Testis (tissue), 3 donors: ENCODE data around the gene PAQR8. TPM values are rescaled to one million over a fixed set of nuclear protein-coding genes. Genes with fewer than 3 reads are reported as not detected.
"Not testable (repeated sequence)": the region's sequence is repeated elsewhere in the genome, so short reads cannot be mapped to it uniquely, and the experiment has no call there.

Experiments used
- DNase-seq: peaks from one replicate; pipeline ENCODE4 v3.0.0-alpha.2; 2019
- H3K27ac ChIP-seq, 2 donors: fragments of 200-600 bp; sonication (generic); one replicate each; pipeline ENCODE4 v1.5.1; 2019
- H3K27me3 ChIP-seq: fragments of 200-600 bp; sonication (generic); one replicate; pipeline ENCODE4 v1.5.1; 2019
- H3K36me3 ChIP-seq: fragments of 200-600 bp; sonication (generic); one replicate; pipeline ENCODE4 v1.5.1; 2017; ENCODE audit warnings: low read depth; ENCODE audit errors: missing control alignments
- H3K4me1 ChIP-seq: fragments of 200-600 bp; sonication (generic); one replicate; pipeline ENCODE4 v1.5.1; 2019
- H3K4me3 ChIP-seq, 2 donors: fragments of 200-600 bp; sonication (generic); one replicate each; pipeline ENCODE4 v1.5.1; 2017 to 2019
- H3K9me3 ChIP-seq: fragments of 200-600 bp; sonication (generic); one replicate; pipeline ENCODE4 v1.5.1; 2017
- POLR2A ChIP-seq: fragments of 450-650 bp; IDR thresholded peaks from one replicate; pipeline ENCODE4 v1.6.1; 2017; ENCODE audit warnings: antibody characterized with exemption, mild to moderate bottlenecking, moderate library complexity
- WGBS, 2 donors: methylation state at CpG; one replicate each; pipeline ENCODE4 v1.1.5; 2018; 5-methylcytosine and 5-hydroxymethylcytosine counted together
- intact Hi-C: fragments of 100-400 bp; cut with DNase I; formaldehyde crosslinking; loops from one replicate; pipeline ENCODE4 v1.15.1; 2023; ENCODE audit warnings: low total_unique reads
- polyA plus RNA-seq: library from polyadenylated mRNA; stranded (reverse); fragments of 350-450 nt; fragmentation: Illumina TruSeq; extraction: RNeasy Lipid Tissue Mini Kit (QIAGEN cat#74804); gene quantifications from one replicate; pipeline ENCODE4 v1.2.3, GENCODE V29; 2014; ENCODE audit warnings: low read depth, low replicate concordance; ENCODE audit not compliant: insufficient read depth
- total RNA-seq, 2 donors: library from RNA; depleted of rRNA; stranded (reverse); fragments of >200 nt; gene quantifications; one replicate each; pipeline ENCODE4 v1.2.3, GENCODE V29; 2016
- TF ChIP-seq, protein P1 (sequence below), 3 experiments: fragments of 450-650 bp in 2 of 3; fragments of 200-600 bp in 1 of 3; sonication (generic) in 1 of 3; IDR thresholded peaks; one replicate each; pipeline ENCODE4 v1.5.1; 2016 to 2019; ENCODE audit warnings: antibody characterized with exemption in 3 of 3, mild to moderate bottlenecking in 2 of 3, moderate library complexity in 1 of 3

PAQR8 gene
- total and polyA plus RNA-seq, 3 donors from 2014 or later = 8.3 to 11.0 (median 9.0) TPM

DNA sequence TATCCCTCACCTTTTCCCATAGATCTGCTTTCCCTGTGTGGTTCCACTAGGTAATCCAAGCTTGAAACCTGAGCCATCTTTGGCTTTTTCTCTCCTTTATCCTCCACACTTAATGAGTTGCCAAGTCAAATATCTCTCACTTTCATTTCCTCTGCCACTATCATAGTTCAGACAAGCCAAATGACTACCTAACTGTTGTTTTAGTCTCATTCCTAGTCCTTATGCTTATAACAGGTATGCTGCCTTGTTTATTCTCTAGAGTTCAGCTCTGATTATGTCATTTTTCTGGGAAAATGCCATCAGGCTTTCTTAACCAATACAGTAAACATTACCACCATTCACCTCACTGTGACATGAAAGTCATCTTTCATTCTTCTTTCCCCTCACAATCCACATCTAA lies 64.7 kb downstream of the PAQR8 start:
- DNase-seq = no peak
- Histone ChIP-seq H3K27me3 (no peaks in the 10 kb centered on the region), H3K9me3 (no peaks in the 10 kb centered on the region), H3K4me1 (no peaks in the 10 kb centered on the region), H3K4me3 (no peak overlapping the region), H3K27ac (no peak overlapping the region), H3K36me3 (no peaks in the 10 kb centered on the region)
- no peak for TF ChIP-seq POLR2A
- TF ChIP-seq, protein P1, sequence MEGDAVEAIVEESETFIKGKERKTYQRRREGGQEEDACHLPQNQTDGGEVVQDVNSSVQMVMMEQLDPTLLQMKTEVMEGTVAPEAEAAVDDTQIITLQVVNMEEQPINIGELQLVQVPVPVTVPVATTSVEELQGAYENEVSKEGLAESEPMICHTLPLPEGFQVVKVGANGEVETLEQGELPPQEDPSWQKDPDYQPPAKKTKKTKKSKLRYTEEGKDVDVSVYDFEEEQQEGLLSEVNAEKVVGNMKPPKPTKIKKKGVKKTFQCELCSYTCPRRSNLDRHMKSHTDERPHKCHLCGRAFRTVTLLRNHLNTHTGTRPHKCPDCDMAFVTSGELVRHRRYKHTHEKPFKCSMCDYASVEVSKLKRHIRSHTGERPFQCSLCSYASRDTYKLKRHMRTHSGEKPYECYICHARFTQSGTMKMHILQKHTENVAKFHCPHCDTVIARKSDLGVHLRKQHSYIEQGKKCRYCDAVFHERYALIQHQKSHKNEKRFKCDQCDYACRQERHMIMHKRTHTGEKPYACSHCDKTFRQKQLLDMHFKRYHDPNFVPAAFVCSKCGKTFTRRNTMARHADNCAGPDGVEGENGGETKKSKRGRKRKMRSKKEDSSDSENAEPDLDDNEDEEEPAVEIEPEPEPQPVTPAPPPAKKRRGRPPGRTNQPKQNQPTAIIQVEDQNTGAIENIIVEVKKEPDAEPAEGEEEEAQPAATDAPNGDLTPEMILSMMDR (IDR thresholded peaks at IDR 0.05) = no peak
- intact Hi-C loops = loop anchor here (10.0 kb wide), 1 partner anchor 148 kb away; the partner anchor contains the start of gene TRAM2

DNA sequence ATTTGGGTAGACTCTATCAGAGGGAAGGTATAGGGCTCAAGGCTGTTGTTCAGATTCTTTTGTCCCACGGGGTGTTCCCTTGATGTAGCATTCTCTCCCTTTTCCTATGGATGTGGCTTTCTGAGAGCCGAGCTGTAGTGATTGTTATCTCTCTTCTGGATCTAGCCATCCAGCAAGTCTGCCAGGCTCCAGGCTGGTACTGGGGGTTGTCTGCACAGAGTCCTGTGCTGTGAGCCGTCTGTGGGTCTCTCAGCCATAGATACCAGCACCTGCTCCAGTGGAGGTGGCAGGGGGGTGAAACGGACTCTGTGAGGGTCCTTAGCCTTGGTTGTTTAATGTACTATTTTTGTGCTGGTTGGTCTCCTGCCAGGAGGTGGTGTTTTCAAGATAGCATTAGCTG lies 71.3 kb downstream of the PAQR8 start:
- DNase-seq, H3K4me3 ChIP-seq, H3K9me3 ChIP-seq, H3K27me3 ChIP-seq, H3K4me1 ChIP-seq, H3K36me3 ChIP-seq, intact Hi-C loops, H3K27ac ChIP-seq: not testable (repeated sequence)
- WGBS, 2 donors = 90 to 98% methylated on average over 4 of the region's 4 CpGs

DNA sequence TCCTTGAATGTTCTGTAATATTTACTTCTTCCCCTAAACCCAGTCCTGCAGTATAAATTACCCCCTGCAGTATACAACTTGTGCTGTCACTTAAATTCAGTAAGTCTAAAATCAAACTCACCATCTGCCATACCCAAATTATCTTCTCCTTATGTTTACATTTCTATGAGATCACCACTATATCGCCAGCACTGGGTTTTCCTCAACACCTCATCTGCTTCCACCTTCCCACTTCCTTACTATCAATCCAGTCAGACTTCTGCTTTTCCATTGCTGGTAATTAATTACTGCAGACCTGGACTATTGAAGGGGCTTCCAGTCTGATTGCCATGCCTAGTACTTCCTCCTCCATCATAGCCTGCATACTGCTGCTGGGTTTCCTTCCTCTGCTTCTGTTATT lies 73.4 kb downstream of the PAQR8 start:
- no peaks in the 10 kb centered on the region for H3K9me3 ChIP-seq
- H3K27ac ChIP-seq = no peak overlapping the region
- H3K36me3 ChIP-seq = no peaks in the 10 kb centered on the region
- intact Hi-C loops = no loop called here
- H3K4me3 ChIP-seq = no peak overlapping the region
- TF ChIP-seq, protein P1 (IDR thresholded peaks at IDR 0.05) = no peak
- no peak for TF ChIP-seq POLR2A
- H3K27me3 ChIP-seq = no peaks in the 10 kb centered on the region
- DNase-seq = no peak
- WGBS, 2 donors = 80 to 97% methylated on average over 1 of the region's 1 CpG
- no peaks in the 10 kb centered on the region for H3K4me1 ChIP-seq

DNA sequence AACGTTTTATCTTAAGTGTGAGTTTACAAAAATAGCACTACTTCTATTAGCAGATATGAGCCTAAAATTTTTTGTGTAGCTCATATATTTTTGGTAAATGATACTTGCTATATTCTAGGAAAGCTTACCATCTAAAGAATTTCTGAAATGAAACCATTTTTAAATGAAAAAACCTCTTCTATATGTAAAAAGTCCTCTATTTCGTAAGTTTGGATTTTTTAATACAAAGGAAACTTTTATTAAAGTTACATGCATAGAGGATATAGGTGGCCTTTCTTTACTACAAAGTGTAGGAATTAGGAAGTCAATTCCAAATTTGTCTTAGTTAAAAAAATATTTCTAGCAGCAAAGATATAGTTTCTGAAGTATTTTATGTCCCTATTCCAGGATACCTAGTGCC lies 77.0 kb downstream of the PAQR8 start:
- Histone ChIP-seq H3K9me3 (no peaks in the 10 kb centered on the region), H3K27me3 (no peaks in the 10 kb centered on the region), H3K4me3 (no peak overlapping the region), H3K27ac (no peak overlapping the region), H3K36me3 (no peaks in the 10 kb centered on the region), H3K4me1 (no peaks in the 10 kb centered on the region)
- TF ChIP-seq, protein P1 (IDR thresholded peaks at IDR 0.05) = no peak
- TF ChIP-seq POLR2A = no peak
- WGBS, 2 donors = 85 to 89% methylated on average over 2 of the region's 2 CpGs
- DNase-seq = no peak
- intact Hi-C loops = no loop called here

DNA sequence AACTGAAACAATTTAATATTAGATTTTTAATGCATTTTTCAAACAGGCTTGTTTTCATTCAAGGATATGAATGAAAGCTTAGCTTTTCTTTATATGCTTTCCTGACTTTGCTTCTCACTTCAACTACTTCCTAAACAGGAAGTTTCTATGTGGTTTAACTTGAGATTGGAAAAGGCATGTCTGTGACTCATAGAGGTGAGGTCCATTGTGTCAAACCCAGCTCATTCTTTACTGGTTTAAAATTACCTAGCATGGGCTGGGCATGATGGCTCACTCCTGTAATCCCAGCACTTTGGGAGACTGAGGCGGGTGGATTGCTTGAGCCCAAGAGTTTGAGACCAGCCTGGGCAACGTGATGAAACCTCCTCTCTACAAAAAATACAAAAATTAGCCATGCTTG lies 92.6 kb downstream of the PAQR8 start:
- intact Hi-C loops = no loop called here
- Histone ChIP-seq H3K27ac (no peak overlapping the region), H3K4me1 (no peaks in the 10 kb centered on the region), H3K27me3 (no peaks in the 10 kb centered on the region), H3K36me3 (no peaks in the 10 kb centered on the region), H3K4me3 (no peak overlapping the region), H3K9me3 (no peaks in the 10 kb centered on the region)
- DNase-seq = no peak
- no peak for TF ChIP-seq POLR2A
- TF ChIP-seq, protein P1 (IDR thresholded peaks at IDR 0.05) = no peak
- 75 to 100% methylated on average over 1 to 2 of the region's 2 CpGs for whole genome bisulfite sequencing, 2 donors
